Measurements from ENCODE around the gene GTPBP10. TPM values are rescaled to one million over a fixed set of nuclear protein-coding genes. Genes with fewer than 3 reads are reported as not detected.
A peak's percentile ranks its signal among the peaks of the same experiment; 100 is the strongest.

GTPBP10 gene
- total and polyA plus RNA-seq, 2 experiments from 2014 or later, result 11.2 to 13.1 TPM

- no peak overlapping the region for H2AFZ ChIP-seq
- H3K79me2 ChIP-seq, result peaks cover 22% of the 10 kb centered on the region
- no peak overlapping the region for H3K4me2 ChIP-seq
- peak overlapping the region; percentile 72 for H3K27ac ChIP-seq
- no peaks in the 10 kb centered on the region for H4K20me1 ChIP-seq (ENCODE audit: insufficient read depth, poor library complexity, severe bottlenecking)
- no peak for DNase-seq (ENCODE audit: low spot score)
- TF ChIP-seq CTCF (IDR thresholded peaks at IDR 0.05; ENCODE audit: poor library complexity), result peak; percentile 22
- no peak for TF ChIP-seq EZH2phosphoT487 (IDR thresholded peaks at IDR 0.05; ENCODE audit: low read depth, severe bottlenecking, unreplicated experiment)
- TF ChIP-seq EZH2 (IDR thresholded peaks at IDR 0.05; ENCODE audit: borderline replicate concordance), result no peak
- H3K4me1 ChIP-seq (ENCODE audit: insufficient read depth), result no peaks in the 10 kb centered on the region
- H3K36me3 ChIP-seq (replicated peaks; ENCODE audit: insufficient read depth, low read depth), result no peaks in the 10 kb centered on the region
- 89% methylated on average over 11 of the region's 11 CpGs for WGBS (ENCODE audit: low lambda C conversion rate, missing lambda C conversion rate)
- H3K9me2 ChIP-seq (replicated peaks; ENCODE audit: insufficient read depth), result no peaks in the 10 kb centered on the region
- H3K9me3 ChIP-seq (ENCODE audit: low read depth), result no peaks in the 10 kb centered on the region
- H3K27me3 ChIP-seq, result no peaks in the 10 kb centered on the region
- H3K4me3 ChIP-seq, result no peak overlapping the region
Measured at GRCh38 chr7:90412458-90413184, 66.1 kb downstream of the GTPBP10 start.

GRCh38 chr7:90413185-90413528 lies 66.6 kb downstream of the GTPBP10 start:
- Histone ChIP-seq H3K79me2 (peaks cover 22% of the 10 kb centered on the region), H3K36me3 (replicated peaks; ENCODE audit: insufficient read depth, low read depth) (no peaks in the 10 kb centered on the region), H3K9me2 (replicated peaks; ENCODE audit: insufficient read depth) (no peaks in the 10 kb centered on the region), H2AFZ (no peak overlapping the region), H3K27me3 (no peaks in the 10 kb centered on the region), H3K4me2 (no peak overlapping the region), H4K20me1 (ENCODE audit: insufficient read depth, poor library complexity, severe bottlenecking) (no peaks in the 10 kb centered on the region), H3K27ac (no peak overlapping the region), H3K4me1 (ENCODE audit: insufficient read depth) (no peaks in the 10 kb centered on the region), H3K9me3 (ENCODE audit: low read depth) (no peaks in the 10 kb centered on the region), H3K4me3 (no peak overlapping the region)
- no peak for DNase-seq (ENCODE audit: low spot score)
- TF ChIP-seq EZH2phosphoT487 (IDR thresholded peaks at IDR 0.05; ENCODE audit: low read depth, severe bottlenecking, unreplicated experiment) (no peak), CTCF (IDR thresholded peaks at IDR 0.05; ENCODE audit: poor library complexity) (no peak), EZH2 (IDR thresholded peaks at IDR 0.05; ENCODE audit: borderline replicate concordance) (no peak)
- WGBS (ENCODE audit: low lambda C conversion rate, missing lambda C conversion rate), result 98% methylated on average over 2 of the region's 2 CpGs

GRCh38 chr7:90421651-90422050 lies 75.1 kb downstream of the GTPBP10 start:
- no peak for TF ChIP-seq CTCF (IDR thresholded peaks at IDR 0.05; ENCODE audit: poor library complexity)
- TF ChIP-seq EZH2phosphoT487 (IDR thresholded peaks at IDR 0.05; ENCODE audit: low read depth, severe bottlenecking, unreplicated experiment), result no peak
- TF ChIP-seq EZH2 (IDR thresholded peaks at IDR 0.05; ENCODE audit: borderline replicate concordance), result no peak
- WGBS (ENCODE audit: low lambda C conversion rate, missing lambda C conversion rate), result 90% methylated on average over 6 of the region's 6 CpGs
- H3K27me3 ChIP-seq, result no peaks in the 10 kb centered on the region

More at GRCh38 chr7:90421651-90422050, 75.1 kb downstream of the GTPBP10 start:
- Histone ChIP-seq H3K9me3 (ENCODE audit: low read depth) (no peaks in the 10 kb centered on the region), H3K36me3 (replicated peaks; ENCODE audit: insufficient read depth, low read depth) (no peaks in the 10 kb centered on the region), H2AFZ (no peak overlapping the region), H3K27ac (no peak overlapping the region), H4K20me1 (ENCODE audit: insufficient read depth, poor library complexity, severe bottlenecking) (no peaks in the 10 kb centered on the region), H3K4me3 (no peak overlapping the region), H3K9me2 (replicated peaks; ENCODE audit: insufficient read depth) (no peaks in the 10 kb centered on the region), H3K4me1 (ENCODE audit: insufficient read depth) (no peaks in the 10 kb centered on the region), H3K4me2 (no peak overlapping the region), H3K79me2 (no peaks in the 10 kb centered on the region)
- no peak for DNase-seq (ENCODE audit: low spot score)

Data from hepatocyte (in vitro differentiated cells).